H9 (cell line): ENCODE results near the gene MEGF8. TPM values are rescaled to one million over a fixed set of nuclear protein-coding genes. Genes with fewer than 3 reads are reported as not detected.

Experiments
- DNase-seq: peaks from one replicate; pipeline ENCODE4 v3.0.0-alpha.2; 2017
- H2AFZ ChIP-seq: one replicate; pipeline ENCODE4 v1.6.1; 2013; ENCODE audit warnings: mild to moderate bottlenecking, low read length, control low read depth, moderate library complexity
- H2AK5ac ChIP-seq: 2 replicates; pipeline ENCODE4 v1.6.1; 2013; ENCODE audit warnings: low read length, control low read depth, mixed read lengths; ENCODE audit not compliant: insufficient read length
- H2BK120ac ChIP-seq: one replicate; pipeline ENCODE4 v1.6.1; 2013; ENCODE audit warnings: low read depth, mild to moderate bottlenecking, low read length, control low read depth, inconsistent platforms; ENCODE audit not compliant: poor library complexity, severe bottlenecking
- H2BK12ac ChIP-seq: 2 replicates; pipeline ENCODE4 v1.6.1; 2013; ENCODE audit warnings: low read length, control low read depth, mixed read lengths, low read depth; ENCODE audit not compliant: insufficient read length
- H2BK15ac ChIP-seq: 2 replicates; pipeline ENCODE4 v1.6.1; 2013; ENCODE audit warnings: low read depth, low read length, control low read depth
- H2BK20ac ChIP-seq: one replicate; pipeline ENCODE4 v1.6.1; 2013; ENCODE audit warnings: low read depth, mild to moderate bottlenecking, low read length, control low read depth, inconsistent platforms; ENCODE audit not compliant: poor library complexity, severe bottlenecking
- H2BK5ac ChIP-seq: 2 replicates; pipeline ENCODE4 v1.6.1; 2013; ENCODE audit warnings: low read length, control low read depth, mixed read lengths; ENCODE audit not compliant: insufficient read length
- H3K14ac ChIP-seq: 2 replicates; pipeline ENCODE4 v1.6.1; 2013; ENCODE audit warnings: low read length, control low read depth; ENCODE audit not compliant: insufficient read depth
- H3K18ac ChIP-seq: 2 replicates; pipeline ENCODE4 v1.6.1; 2013; ENCODE audit warnings: low read depth, mild to moderate bottlenecking, mixed read lengths, low read length, control low read depth; ENCODE audit not compliant: insufficient read length
- H3K23ac ChIP-seq: 2 replicates; pipeline ENCODE4 v1.6.1; 2013; ENCODE audit warnings: low read length, control low read depth, mixed read lengths, low read depth; ENCODE audit not compliant: insufficient read length
- H3K23me2 ChIP-seq: 2 replicates; pipeline ENCODE4 v1.6.1; 2013; ENCODE audit warnings: low read depth, mild to moderate bottlenecking, mixed read lengths, low read length, control low read depth; ENCODE audit not compliant: insufficient read length, poor library complexity, severe bottlenecking
- H3K27ac ChIP-seq: 2 replicates; pipeline ENCODE4 v1.5.1; 2013; ENCODE audit warnings: low read length, control low read depth, mixed read lengths, low read depth; ENCODE audit not compliant: insufficient read length
- H3K27me3 ChIP-seq: 2 replicates; pipeline ENCODE4 v1.6.1; 2013; ENCODE audit warnings: low read length, control low read depth, inconsistent platforms; ENCODE audit not compliant: insufficient read depth
- H3K4ac ChIP-seq: 2 replicates; pipeline ENCODE4 v1.6.1; 2013; ENCODE audit warnings: low read depth, mild to moderate bottlenecking, control low read depth, inconsistent platforms, low read length, moderate library complexity
- H3K4me1 ChIP-seq: 2 replicates; pipeline ENCODE4 v1.6.1; 2013; ENCODE audit warnings: low read length, control low read depth, inconsistent platforms; ENCODE audit not compliant: insufficient read depth
- H3K4me2 ChIP-seq: 2 replicates; pipeline ENCODE4 v1.6.1; 2013; ENCODE audit warnings: low read length, control low read depth, mixed read lengths; ENCODE audit not compliant: insufficient read length, insufficient read depth
- H3K56ac ChIP-seq: 2 replicates; pipeline ENCODE4 v1.6.1; 2013; ENCODE audit warnings: low read depth, mild to moderate bottlenecking, mixed read lengths, low read length, control low read depth; ENCODE audit not compliant: insufficient read length
- H3K79me1 ChIP-seq: 2 replicates; pipeline ENCODE4 v1.6.1; 2013; ENCODE audit warnings: low read depth, mild to moderate bottlenecking, moderate library complexity, low read length, control low read depth, inconsistent platforms; ENCODE audit not compliant: insufficient read depth, poor library complexity, severe bottlenecking
- H3K79me2 ChIP-seq: 2 replicates; pipeline ENCODE4 v1.6.1; 2013; ENCODE audit warnings: low read length, control low read depth, inconsistent platforms; ENCODE audit not compliant: insufficient read depth
- H3K9ac ChIP-seq: 2 replicates; pipeline ENCODE4 v1.6.1; 2013; ENCODE audit warnings: low read length, control low read depth, mixed read lengths; ENCODE audit not compliant: insufficient read length; ENCODE audit errors: extremely low read depth
- H3K9me3 ChIP-seq: one replicate; pipeline ENCODE4 v1.6.1; 2013; ENCODE audit warnings: low read depth, low read length, inconsistent platforms; ENCODE audit not compliant: control insufficient read depth
- H3T11ph ChIP-seq: one replicate; pipeline ENCODE4 v1.6.1; 2013; ENCODE audit warnings: mild to moderate bottlenecking, low read length, control low read depth, inconsistent platforms
- H4K20me1 ChIP-seq: one replicate; pipeline ENCODE4 v1.6.1; 2013; ENCODE audit not compliant: control insufficient read depth, insufficient read length, insufficient read depth
- H4K5ac ChIP-seq: 2 replicates; pipeline ENCODE4 v1.6.1; 2013; ENCODE audit warnings: low read depth, mild to moderate bottlenecking, mixed read lengths, low read length, control low read depth; ENCODE audit not compliant: insufficient read length
- H4K8ac ChIP-seq: replicated peaks from 2 replicates; pipeline ENCODE4 v1.6.1; 2013; ENCODE audit warnings: low read length, control low read depth, mixed read lengths, low read depth; ENCODE audit not compliant: insufficient read length
- H4K91ac ChIP-seq: 2 replicates; pipeline ENCODE4 v1.6.1; 2013; ENCODE audit warnings: low read depth, mild to moderate bottlenecking, moderate library complexity, mixed read lengths, low read length, control low read depth; ENCODE audit not compliant: insufficient read length
- H3K27ac Mint-ChIP-seq, 3 experiments: 2 replicates in 2 of 3; 3 replicates in 1 of 3; pipeline ENCODE4 v1.8.0; 2020 to 2021; ENCODE audit warnings: mixed read lengths in 3 of 3, mild to moderate bottlenecking in 1 of 3, moderate library complexity in 1 of 3
- H3K27me3 Mint-ChIP-seq: 2 replicates; pipeline ENCODE4 v1.8.0; 2021; ENCODE audit warnings: low read depth, mild to moderate bottlenecking, moderate library complexity, mixed read lengths
- H3K36me3 Mint-ChIP-seq, 3 experiments: 2 replicates in 2 of 3; 3 replicates in 1 of 3; pipeline ENCODE4 v1.8.0; 2020 to 2021; ENCODE audit warnings: low read depth in 3 of 3, mixed read lengths in 3 of 3; ENCODE audit not compliant: insufficient read depth in 1 of 3
- H3K4me1 Mint-ChIP-seq, 2 experiments: 2 replicates each; pipeline ENCODE4 v1.8.0; 2020; ENCODE audit warnings: mixed read lengths in 2 of 2
- H3K4me3 Mint-ChIP-seq, 2 experiments: 2 replicates in 1 of 2; 3 replicates in 1 of 2; pipeline ENCODE4 v1.8.0; 2020 to 2021; ENCODE audit warnings: mild to moderate bottlenecking in 2 of 2, mixed read lengths in 2 of 2, moderate library complexity in 1 of 2
- H3K9me3 Mint-ChIP-seq, 2 experiments: 2 replicates in 1 of 2; 3 replicates in 1 of 2; pipeline ENCODE4 v1.8.0; 2020; ENCODE audit warnings: mild to moderate bottlenecking in 2 of 2, mixed read lengths in 2 of 2, moderate library complexity in 1 of 2
- CTCF ChIP-seq: fragments of 200-600 bp; sonication (generic); conservative IDR thresholded peaks from 3 replicates; pipeline ENCODE4 v1.8.0; 2021; ENCODE audit warnings: antibody characterized with exemption, mild to moderate bottlenecking
- WGBS: extraction: QIAGEN DNeasy Blood & Tissue Kit; methylation state at CpG from one replicate; pipeline ENCODE4 v1.1.7; 2013; ENCODE audit warnings: missing lambda C conversion rate, low lambda C conversion rate, mixed read lengths; ENCODE audit not compliant: insufficient read length; ENCODE audit errors: extremely low coverage; 5-methylcytosine and 5-hydroxymethylcytosine counted together
- total RNA-seq: library from RNA; stranded (reverse); gene quantifications from 2 replicates; pipeline ENCODE4 v1.2.1, GENCODE V29; 2021

Gene MEGF8
- total RNA-seq, 1 experiment from 2014 or later, result 28.4 TPM

GRCh38 chr19:42287827-42288107, 37.7 kb upstream of the MEGF8 start:
- Histone ChIP-seq H3K23ac (no peak overlapping the region), H3K18ac (no peak overlapping the region), H3T11ph (no peak overlapping the region), H4K8ac (no peak overlapping the region), H2BK5ac (no peak overlapping the region), H3K4me1 (peaks cover 3% of the 10 kb centered on the region; the same call in 1 of the 2 replicates), H2AK5ac (no peak overlapping the region), H3K14ac (no peak overlapping the region), H3K27ac (no peak overlapping the region), H3K79me2 (peaks cover 3% of the 10 kb centered on the region; the same call in 1 of the 2 replicates), H3K9me3 (no peaks in the 10 kb centered on the region), H3K79me1 (peaks cover 11% of the 10 kb centered on the region), H2BK12ac (no peak overlapping the region), H3K4me2 (no peak overlapping the region), H3K23me2 (peaks cover 11% of the 10 kb centered on the region), H3K27me3 (no peaks in the 10 kb centered on the region), H4K91ac (no peak overlapping the region), H2BK120ac (no peak overlapping the region), H2AFZ (no peak overlapping the region), H2BK20ac (no peak overlapping the region), H2BK15ac (no peak overlapping the region), H4K20me1 (peaks cover 3% of the 10 kb centered on the region), H4K5ac (no peak overlapping the region), H3K9ac (no peak overlapping the region), H3K4ac (no peak overlapping the region), H3K56ac (no peak overlapping the region)
- Mint-ChIP-seq H3K4me3 (no peak overlapping the region), H3K4me1 (peaks cover 14 to 36% of the 10 kb centered on the region in 2 experiments), H3K9me3 (no peaks in the 10 kb centered on the region), H3K27ac (no peak overlapping the region), H3K36me3 (peaks cover 18 to 50% (median 44%) of the 10 kb centered on the region in 3 experiments), H3K27me3 (no peaks in the 10 kb centered on the region; the same call in 1 of the 2 replicates)
- WGBS, result no CpG with 5 or more reads among the region's 10 CpGs
- DNase-seq, result no peak
- no peak for TF ChIP-seq CTCF
